ENCODE data around the gene GPR119. TPM values are rescaled to one million over a fixed set of nuclear protein-coding genes. Genes with fewer than 3 reads are reported as not detected.

GPR119 gene
- total RNA-seq, 1 donor from 2014 or later: not detected

DNA sequence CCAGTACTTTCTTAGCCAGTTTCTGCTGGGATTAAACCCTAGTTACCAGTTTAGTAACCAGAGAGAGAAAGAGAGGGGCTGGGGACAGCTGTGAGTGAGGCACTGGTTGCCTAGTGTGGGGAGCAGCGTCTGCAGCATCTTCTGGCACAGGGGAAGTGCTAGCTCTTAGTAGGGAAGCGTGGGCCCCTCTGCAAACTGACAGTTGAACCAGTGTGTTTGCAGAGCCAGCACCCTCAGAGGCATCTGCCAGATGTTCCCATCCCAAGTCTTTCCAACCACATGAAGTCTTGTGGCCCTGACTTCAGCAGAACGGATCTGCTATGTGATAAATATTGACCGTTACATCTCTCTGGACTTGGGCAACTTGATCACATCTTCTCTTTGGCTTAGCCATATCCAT is 31.3 kb upstream of the GPR119 start:
- Mint-ChIP-seq H3K27me3 (ENCODE audit: low read depth) (peaks cover 6% of the 10 kb centered on the region), H3K4me1 (no peaks in the 10 kb centered on the region), H3K9me3 (peaks cover 23% of the 10 kb centered on the region), H3K36me3 (peaks cover 9% of the 10 kb centered on the region), H3K27ac (no peak overlapping the region), H3K4me3 (no peak overlapping the region)
- DNase-seq (ENCODE audit: low spot score in 2 of 2, unreplicated experiment in 2 of 2): no peak
- no peak for TF ChIP-seq CTCF (IDR thresholded peaks at IDR 0.05; ENCODE audit: unreplicated experiment)

DNA sequence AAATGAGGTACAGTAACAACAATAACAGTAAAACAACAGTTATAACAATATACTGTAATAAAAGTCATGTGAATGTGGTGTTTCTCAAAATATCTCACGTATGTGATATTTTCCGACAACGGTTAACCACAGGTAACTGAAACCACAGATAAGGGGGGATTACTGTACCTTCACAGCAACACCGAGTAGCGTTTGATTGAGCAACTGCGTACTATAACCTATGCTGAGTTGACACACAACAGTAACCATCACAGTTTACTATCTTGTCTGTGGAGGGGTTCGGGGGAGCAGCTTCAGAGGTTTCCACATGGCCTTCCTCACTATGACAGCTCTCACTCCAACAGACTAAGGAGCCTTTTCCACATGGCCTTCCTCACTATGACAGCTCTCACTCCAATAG is 29.7 kb upstream of the GPR119 start:
- Mint-ChIP-seq H3K27me3 (ENCODE audit: low read depth) (no peaks in the 10 kb centered on the region), H3K4me1 (no peaks in the 10 kb centered on the region), H3K4me3 (no peak overlapping the region), H3K9me3 (peaks cover 15% of the 10 kb centered on the region), H3K27ac (no peak overlapping the region), H3K36me3 (peaks cover 18% of the 10 kb centered on the region)
- no peak for DNase-seq (ENCODE audit: low spot score in 2 of 2, unreplicated experiment in 2 of 2)
- no peak for TF ChIP-seq CTCF (IDR thresholded peaks at IDR 0.05; ENCODE audit: unreplicated experiment)

DNA sequence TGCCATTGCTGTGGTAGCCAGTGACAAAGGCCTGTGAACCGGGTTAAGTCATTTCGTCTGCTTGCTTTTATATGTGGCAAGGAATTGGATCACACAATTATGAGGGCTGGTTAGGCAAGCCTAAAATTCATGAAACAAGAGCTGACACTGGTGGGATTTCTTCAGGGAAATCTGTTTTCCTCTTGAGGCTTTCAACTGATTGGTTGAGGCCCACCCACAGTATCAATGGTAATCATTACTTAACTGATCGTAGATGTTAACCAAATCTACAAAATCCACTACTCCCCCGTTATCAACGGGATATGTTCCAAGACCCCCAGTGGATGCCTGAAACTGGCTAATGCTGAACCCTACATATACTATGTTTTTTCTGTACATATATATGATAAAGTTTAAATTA is 29.3 kb upstream of the GPR119 start:
- Mint-ChIP-seq H3K27me3 (ENCODE audit: low read depth) (no peaks in the 10 kb centered on the region), H3K36me3 (peaks cover 20% of the 10 kb centered on the region), H3K27ac (no peak overlapping the region), H3K4me3 (no peak overlapping the region), H3K4me1 (no peaks in the 10 kb centered on the region), H3K9me3 (peaks cover 18% of the 10 kb centered on the region)
- no peak for DNase-seq (ENCODE audit: low spot score in 2 of 2, unreplicated experiment in 2 of 2)
- no peak for TF ChIP-seq CTCF (IDR thresholded peaks at IDR 0.05; ENCODE audit: unreplicated experiment)

DNA sequence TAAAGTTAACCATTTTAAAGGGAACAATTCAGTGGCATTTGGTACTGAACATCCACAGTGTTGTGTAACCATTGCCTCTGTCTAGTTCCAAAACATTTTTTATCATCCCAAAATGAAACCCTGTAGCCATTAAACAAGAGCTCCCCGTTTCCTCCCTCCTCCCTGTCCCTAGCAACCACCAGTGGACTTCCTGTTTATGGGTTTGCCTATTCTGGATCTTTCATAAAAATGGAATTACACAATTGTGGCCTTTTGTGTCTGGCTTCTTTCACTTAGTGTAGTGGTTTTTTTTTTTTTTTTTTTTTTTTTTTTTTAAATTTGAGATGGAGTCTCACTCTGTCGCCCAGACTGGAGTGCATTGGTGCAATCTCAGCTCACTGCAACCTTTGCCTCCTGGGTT is 27.9 kb upstream of the GPR119 start:
- H3K4me3 Mint-ChIP-seq: no peak overlapping the region
- TF ChIP-seq CTCF (IDR thresholded peaks at IDR 0.05; ENCODE audit: unreplicated experiment): no peak
- no peaks in the 10 kb centered on the region for H3K4me1 Mint-ChIP-seq
- H3K36me3 Mint-ChIP-seq: peaks cover 27% of the 10 kb centered on the region
- no peaks in the 10 kb centered on the region for H3K27me3 Mint-ChIP-seq (ENCODE audit: low read depth)
- H3K27ac Mint-ChIP-seq: no peak overlapping the region
- peaks cover 20% of the 10 kb centered on the region for H3K9me3 Mint-ChIP-seq
- DNase-seq (ENCODE audit: low spot score in 2 of 2, unreplicated experiment in 2 of 2): no peak

- peaks cover 12% of the 10 kb centered on the region for H3K36me3 Mint-ChIP-seq
- no peak for TF ChIP-seq CTCF (IDR thresholded peaks at IDR 0.05; ENCODE audit: unreplicated experiment)
- H3K27ac Mint-ChIP-seq: peak overlapping the region; percentile 55
- no peak for DNase-seq (ENCODE audit: low spot score in 2 of 2, unreplicated experiment in 2 of 2)
- H3K4me1 Mint-ChIP-seq: peaks cover 7% of the 10 kb centered on the region
- H3K4me3 Mint-ChIP-seq: peak overlapping the region; percentile 83
- peaks cover 19% of the 10 kb centered on the region for H3K27me3 Mint-ChIP-seq (ENCODE audit: low read depth)
- peaks cover 4% of the 10 kb centered on the region for H3K9me3 Mint-ChIP-seq
Measured at GRCh38 chrX:130402208-130402684, 16.8 kb upstream of the GPR119 start.
